H9 (cell line): ENCODE measurements around the gene TGFBI. TPM values are rescaled to one million over a fixed set of nuclear protein-coding genes. Genes with fewer than 3 reads are reported as not detected.

ENCODE experiments used
- DNase-seq: peaks from one replicate; pipeline ENCODE4 v3.0.0-alpha.2; 2017
- H2AFZ ChIP-seq: one replicate; pipeline ENCODE4 v1.6.1; 2013; ENCODE audit warnings: mild to moderate bottlenecking, low read length, control low read depth, moderate library complexity
- H2AK5ac ChIP-seq: 2 replicates; pipeline ENCODE4 v1.6.1; 2013; ENCODE audit warnings: low read length, control low read depth, mixed read lengths; ENCODE audit not compliant: insufficient read length
- H2BK120ac ChIP-seq: one replicate; pipeline ENCODE4 v1.6.1; 2013; ENCODE audit warnings: low read depth, mild to moderate bottlenecking, low read length, control low read depth, inconsistent platforms; ENCODE audit not compliant: poor library complexity, severe bottlenecking
- H2BK12ac ChIP-seq: 2 replicates; pipeline ENCODE4 v1.6.1; 2013; ENCODE audit warnings: low read length, control low read depth, mixed read lengths, low read depth; ENCODE audit not compliant: insufficient read length
- H2BK15ac ChIP-seq: 2 replicates; pipeline ENCODE4 v1.6.1; 2013; ENCODE audit warnings: low read depth, low read length, control low read depth
- H2BK20ac ChIP-seq: one replicate; pipeline ENCODE4 v1.6.1; 2013; ENCODE audit warnings: low read depth, mild to moderate bottlenecking, low read length, control low read depth, inconsistent platforms; ENCODE audit not compliant: poor library complexity, severe bottlenecking
- H2BK5ac ChIP-seq: 2 replicates; pipeline ENCODE4 v1.6.1; 2013; ENCODE audit warnings: low read length, control low read depth, mixed read lengths; ENCODE audit not compliant: insufficient read length
- H3K14ac ChIP-seq: 2 replicates; pipeline ENCODE4 v1.6.1; 2013; ENCODE audit warnings: low read length, control low read depth; ENCODE audit not compliant: insufficient read depth
- H3K18ac ChIP-seq: 2 replicates; pipeline ENCODE4 v1.6.1; 2013; ENCODE audit warnings: low read depth, mild to moderate bottlenecking, mixed read lengths, low read length, control low read depth; ENCODE audit not compliant: insufficient read length
- H3K23ac ChIP-seq: 2 replicates; pipeline ENCODE4 v1.6.1; 2013; ENCODE audit warnings: low read length, control low read depth, mixed read lengths, low read depth; ENCODE audit not compliant: insufficient read length
- H3K23me2 ChIP-seq: 2 replicates; pipeline ENCODE4 v1.6.1; 2013; ENCODE audit warnings: low read depth, mild to moderate bottlenecking, mixed read lengths, low read length, control low read depth; ENCODE audit not compliant: insufficient read length, poor library complexity, severe bottlenecking
- H3K27ac ChIP-seq: 2 replicates; pipeline ENCODE4 v1.5.1; 2013; ENCODE audit warnings: low read length, control low read depth, mixed read lengths, low read depth; ENCODE audit not compliant: insufficient read length
- H3K27me3 ChIP-seq: 2 replicates; pipeline ENCODE4 v1.6.1; 2013; ENCODE audit warnings: low read length, control low read depth, inconsistent platforms; ENCODE audit not compliant: insufficient read depth
- H3K4ac ChIP-seq: 2 replicates; pipeline ENCODE4 v1.6.1; 2013; ENCODE audit warnings: low read depth, mild to moderate bottlenecking, control low read depth, inconsistent platforms, low read length, moderate library complexity
- H3K4me1 ChIP-seq: 2 replicates; pipeline ENCODE4 v1.6.1; 2013; ENCODE audit warnings: low read length, control low read depth, inconsistent platforms; ENCODE audit not compliant: insufficient read depth
- H3K4me2 ChIP-seq: 2 replicates; pipeline ENCODE4 v1.6.1; 2013; ENCODE audit warnings: low read length, control low read depth, mixed read lengths; ENCODE audit not compliant: insufficient read length, insufficient read depth
- H3K56ac ChIP-seq: 2 replicates; pipeline ENCODE4 v1.6.1; 2013; ENCODE audit warnings: low read depth, mild to moderate bottlenecking, mixed read lengths, low read length, control low read depth; ENCODE audit not compliant: insufficient read length
- H3K79me1 ChIP-seq: 2 replicates; pipeline ENCODE4 v1.6.1; 2013; ENCODE audit warnings: low read depth, mild to moderate bottlenecking, moderate library complexity, low read length, control low read depth, inconsistent platforms; ENCODE audit not compliant: insufficient read depth, poor library complexity, severe bottlenecking
- H3K79me2 ChIP-seq: 2 replicates; pipeline ENCODE4 v1.6.1; 2013; ENCODE audit warnings: low read length, control low read depth, inconsistent platforms; ENCODE audit not compliant: insufficient read depth
- H3K9ac ChIP-seq: 2 replicates; pipeline ENCODE4 v1.6.1; 2013; ENCODE audit warnings: low read length, control low read depth, mixed read lengths; ENCODE audit not compliant: insufficient read length; ENCODE audit errors: extremely low read depth
- H3K9me3 ChIP-seq: one replicate; pipeline ENCODE4 v1.6.1; 2013; ENCODE audit warnings: low read depth, low read length, inconsistent platforms; ENCODE audit not compliant: control insufficient read depth
- H3T11ph ChIP-seq: one replicate; pipeline ENCODE4 v1.6.1; 2013; ENCODE audit warnings: mild to moderate bottlenecking, low read length, control low read depth, inconsistent platforms
- H4K20me1 ChIP-seq: one replicate; pipeline ENCODE4 v1.6.1; 2013; ENCODE audit not compliant: control insufficient read depth, insufficient read length, insufficient read depth
- H4K5ac ChIP-seq: 2 replicates; pipeline ENCODE4 v1.6.1; 2013; ENCODE audit warnings: low read depth, mild to moderate bottlenecking, mixed read lengths, low read length, control low read depth; ENCODE audit not compliant: insufficient read length
- H4K8ac ChIP-seq: replicated peaks from 2 replicates; pipeline ENCODE4 v1.6.1; 2013; ENCODE audit warnings: low read length, control low read depth, mixed read lengths, low read depth; ENCODE audit not compliant: insufficient read length
- H4K91ac ChIP-seq: 2 replicates; pipeline ENCODE4 v1.6.1; 2013; ENCODE audit warnings: low read depth, mild to moderate bottlenecking, moderate library complexity, mixed read lengths, low read length, control low read depth; ENCODE audit not compliant: insufficient read length
- H3K27ac Mint-ChIP-seq, 3 experiments: 2 replicates in 2 of 3; 3 replicates in 1 of 3; pipeline ENCODE4 v1.8.0; 2020 to 2021; ENCODE audit warnings: mixed read lengths in 3 of 3, mild to moderate bottlenecking in 1 of 3, moderate library complexity in 1 of 3
- H3K27me3 Mint-ChIP-seq: 2 replicates; pipeline ENCODE4 v1.8.0; 2021; ENCODE audit warnings: low read depth, mild to moderate bottlenecking, moderate library complexity, mixed read lengths
- H3K36me3 Mint-ChIP-seq, 3 experiments: 2 replicates in 2 of 3; 3 replicates in 1 of 3; pipeline ENCODE4 v1.8.0; 2020 to 2021; ENCODE audit warnings: low read depth in 3 of 3, mixed read lengths in 3 of 3; ENCODE audit not compliant: insufficient read depth in 1 of 3
- H3K4me1 Mint-ChIP-seq, 2 experiments: 2 replicates each; pipeline ENCODE4 v1.8.0; 2020; ENCODE audit warnings: mixed read lengths in 2 of 2
- H3K4me3 Mint-ChIP-seq, 2 experiments: 2 replicates in 1 of 2; 3 replicates in 1 of 2; pipeline ENCODE4 v1.8.0; 2020 to 2021; ENCODE audit warnings: mild to moderate bottlenecking in 2 of 2, mixed read lengths in 2 of 2, moderate library complexity in 1 of 2
- H3K9me3 Mint-ChIP-seq, 2 experiments: 2 replicates in 1 of 2; 3 replicates in 1 of 2; pipeline ENCODE4 v1.8.0; 2020; ENCODE audit warnings: mild to moderate bottlenecking in 2 of 2, mixed read lengths in 2 of 2, moderate library complexity in 1 of 2
- WGBS: extraction: QIAGEN DNeasy Blood & Tissue Kit; methylation state at CpG from one replicate; pipeline ENCODE4 v1.1.7; 2013; ENCODE audit warnings: missing lambda C conversion rate, low lambda C conversion rate, mixed read lengths; ENCODE audit not compliant: insufficient read length; ENCODE audit errors: extremely low coverage; 5-methylcytosine and 5-hydroxymethylcytosine counted together
- total RNA-seq: library from RNA; stranded (reverse); gene quantifications from 2 replicates; pipeline ENCODE4 v1.2.1, GENCODE V29; 2021
- TF ChIP-seq, protein P1 (sequence below): fragments of 200-600 bp; sonication (generic); conservative IDR thresholded peaks from 3 replicates; pipeline ENCODE4 v1.8.0; 2021; ENCODE audit warnings: antibody characterized with exemption, mild to moderate bottlenecking

Gene TGFBI
- total RNA-seq, 1 experiment from 2014 or later = 4.7 TPM

DNA sequence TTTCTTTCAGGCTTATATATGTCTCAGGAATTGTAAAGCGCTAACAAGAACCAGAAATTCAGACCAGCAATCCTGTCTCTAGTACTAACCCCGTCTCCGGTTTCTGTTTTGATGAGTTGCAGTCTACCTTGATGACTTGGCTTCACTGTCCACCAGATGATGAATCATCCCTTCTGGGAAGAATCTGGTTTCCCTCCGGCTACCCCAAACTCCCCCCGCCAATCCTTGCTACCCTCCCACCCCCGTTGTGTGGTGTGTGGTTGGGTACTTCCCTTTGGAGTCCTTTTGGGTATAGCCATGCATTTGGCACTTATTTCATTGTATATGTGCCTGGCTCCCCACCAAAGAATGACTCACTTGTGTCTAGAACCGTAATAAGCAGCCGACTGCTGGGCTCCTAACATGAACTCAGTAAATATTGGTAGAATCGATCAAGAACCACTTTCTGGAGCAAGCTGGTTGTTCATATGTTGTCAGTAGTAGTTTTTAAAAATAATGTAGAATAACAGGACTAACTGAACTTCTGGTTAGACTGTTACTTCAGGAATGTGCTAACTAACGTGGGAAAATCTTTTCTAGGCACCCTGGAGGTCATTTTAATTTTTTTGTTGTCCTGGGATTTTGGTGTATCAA lies 8.3 kb upstream of the TGFBI start:
- no peak overlapping the region for H2AFZ ChIP-seq
- no peak overlapping the region for H3K9ac ChIP-seq
- H4K5ac ChIP-seq = no peak overlapping the region
- DNase-seq = no peak
- no peak overlapping the region for H3K27ac Mint-ChIP-seq
- no peak overlapping the region for H3T11ph ChIP-seq
- no CpG with 5 or more reads among the region's 10 CpGs for WGBS
- TF ChIP-seq, protein P1, sequence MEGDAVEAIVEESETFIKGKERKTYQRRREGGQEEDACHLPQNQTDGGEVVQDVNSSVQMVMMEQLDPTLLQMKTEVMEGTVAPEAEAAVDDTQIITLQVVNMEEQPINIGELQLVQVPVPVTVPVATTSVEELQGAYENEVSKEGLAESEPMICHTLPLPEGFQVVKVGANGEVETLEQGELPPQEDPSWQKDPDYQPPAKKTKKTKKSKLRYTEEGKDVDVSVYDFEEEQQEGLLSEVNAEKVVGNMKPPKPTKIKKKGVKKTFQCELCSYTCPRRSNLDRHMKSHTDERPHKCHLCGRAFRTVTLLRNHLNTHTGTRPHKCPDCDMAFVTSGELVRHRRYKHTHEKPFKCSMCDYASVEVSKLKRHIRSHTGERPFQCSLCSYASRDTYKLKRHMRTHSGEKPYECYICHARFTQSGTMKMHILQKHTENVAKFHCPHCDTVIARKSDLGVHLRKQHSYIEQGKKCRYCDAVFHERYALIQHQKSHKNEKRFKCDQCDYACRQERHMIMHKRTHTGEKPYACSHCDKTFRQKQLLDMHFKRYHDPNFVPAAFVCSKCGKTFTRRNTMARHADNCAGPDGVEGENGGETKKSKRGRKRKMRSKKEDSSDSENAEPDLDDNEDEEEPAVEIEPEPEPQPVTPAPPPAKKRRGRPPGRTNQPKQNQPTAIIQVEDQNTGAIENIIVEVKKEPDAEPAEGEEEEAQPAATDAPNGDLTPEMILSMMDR = no peak
- H3K23ac ChIP-seq = no peak overlapping the region
- H4K20me1 ChIP-seq = no peaks in the 10 kb centered on the region
- H2BK12ac ChIP-seq = no peak overlapping the region
- H2BK5ac ChIP-seq = no peak overlapping the region
- H3K14ac ChIP-seq = no peak overlapping the region
- H3K9me3 ChIP-seq = no peaks in the 10 kb centered on the region
- H3K27me3 ChIP-seq = no peaks in the 10 kb centered on the region; the same call in 1 of the 2 replicates
- no peaks in the 10 kb centered on the region for H3K23me2 ChIP-seq
- H3K18ac ChIP-seq = no peak overlapping the region
- H3K56ac ChIP-seq = no peak overlapping the region
- no peak overlapping the region for H2AK5ac ChIP-seq
- H2BK120ac ChIP-seq = no peak overlapping the region
- H4K91ac ChIP-seq = no peak overlapping the region
- no peak overlapping the region for H3K27ac ChIP-seq
- peaks cover 29% of the 10 kb centered on the region for H3K27me3 Mint-ChIP-seq
- H3K79me1 ChIP-seq = no peaks in the 10 kb centered on the region
- H4K8ac ChIP-seq = no peak overlapping the region
- no peak overlapping the region for H3K4me2 ChIP-seq
- no peak overlapping the region for H3K4ac ChIP-seq
- no peaks in the 10 kb centered on the region for H3K4me1 ChIP-seq
- no peak overlapping the region for H3K4me3 Mint-ChIP-seq
- no peaks in the 10 kb centered on the region for H3K79me2 ChIP-seq
- no peaks in the 10 kb centered on the region for H3K36me3 Mint-ChIP-seq
- peaks cover 0 to 2% of the 10 kb centered on the region in 2 experiments; a peak in 2 of 4 replicates for H3K4me1 Mint-ChIP-seq
- H3K9me3 Mint-ChIP-seq = no peaks in the 10 kb centered on the region
- H2BK20ac ChIP-seq = no peak overlapping the region
- no peak overlapping the region for H2BK15ac ChIP-seq
